A673 (cell line): ENCODE measurements around the gene AGPAT3.

Experiments
- EZH2 ChIP-seq: fragments of 200-600 bp; sonication (generic); IDR thresholded peaks from 2 replicates; pipeline ENCODE4 v1.6.1; 2017; ENCODE audit warnings: borderline replicate concordance, low read depth, mild to moderate bottlenecking, mixed read lengths, antibody characterized with exemption, low read length; ENCODE audit not compliant: poor library complexity, severe bottlenecking
- TF ChIP-seq, protein P1 (sequence below): fragments of 300-800, 200-600 bp; sonication (generic); conservative IDR thresholded peaks from 2 replicates; pipeline ENCODE4 v1.5.1; 2017; ENCODE audit warnings: low read depth, mild to moderate bottlenecking, antibody characterized with exemption, low read length, moderate library complexity, mixed read lengths

DNA sequence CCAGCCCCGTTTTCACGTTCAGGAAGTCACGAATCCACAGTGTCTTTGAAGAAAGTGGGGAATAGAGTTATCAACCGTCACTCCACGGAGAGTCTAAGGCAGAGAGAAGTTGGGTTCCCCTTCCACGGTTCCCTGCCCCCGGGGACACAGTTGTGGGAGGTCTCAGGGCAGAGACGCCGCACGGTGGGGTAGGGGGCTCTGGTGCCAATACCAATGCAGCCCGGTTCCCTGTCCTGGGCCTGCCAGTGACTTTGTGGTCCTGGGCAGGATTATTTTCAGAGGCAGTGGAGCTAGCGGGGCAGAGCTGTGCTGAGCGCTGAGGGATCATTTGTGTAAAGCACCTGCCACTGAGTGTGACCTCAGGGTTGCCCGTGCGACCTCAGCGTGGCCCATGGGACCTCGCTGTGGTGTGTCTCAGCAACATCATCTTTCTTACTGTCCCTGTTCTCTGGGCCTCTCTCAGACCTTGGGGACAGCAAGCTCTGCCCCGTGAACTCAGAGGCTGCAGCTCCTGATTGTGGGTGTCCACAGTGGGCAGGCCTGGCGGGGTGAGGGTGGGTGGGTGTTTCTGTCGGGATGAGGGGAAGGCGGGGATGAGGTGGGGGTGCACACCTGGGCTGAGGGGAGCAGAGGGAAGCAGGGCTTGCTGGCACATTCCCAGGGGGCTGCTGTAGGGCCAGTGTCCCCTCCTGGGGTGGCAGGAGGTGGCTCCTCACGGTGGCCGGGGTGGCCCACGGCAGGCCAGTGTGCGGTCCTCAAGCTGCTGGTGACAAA lies 65.2 kb downstream of the AGPAT3 start:
- TF ChIP-seq, protein P1, sequence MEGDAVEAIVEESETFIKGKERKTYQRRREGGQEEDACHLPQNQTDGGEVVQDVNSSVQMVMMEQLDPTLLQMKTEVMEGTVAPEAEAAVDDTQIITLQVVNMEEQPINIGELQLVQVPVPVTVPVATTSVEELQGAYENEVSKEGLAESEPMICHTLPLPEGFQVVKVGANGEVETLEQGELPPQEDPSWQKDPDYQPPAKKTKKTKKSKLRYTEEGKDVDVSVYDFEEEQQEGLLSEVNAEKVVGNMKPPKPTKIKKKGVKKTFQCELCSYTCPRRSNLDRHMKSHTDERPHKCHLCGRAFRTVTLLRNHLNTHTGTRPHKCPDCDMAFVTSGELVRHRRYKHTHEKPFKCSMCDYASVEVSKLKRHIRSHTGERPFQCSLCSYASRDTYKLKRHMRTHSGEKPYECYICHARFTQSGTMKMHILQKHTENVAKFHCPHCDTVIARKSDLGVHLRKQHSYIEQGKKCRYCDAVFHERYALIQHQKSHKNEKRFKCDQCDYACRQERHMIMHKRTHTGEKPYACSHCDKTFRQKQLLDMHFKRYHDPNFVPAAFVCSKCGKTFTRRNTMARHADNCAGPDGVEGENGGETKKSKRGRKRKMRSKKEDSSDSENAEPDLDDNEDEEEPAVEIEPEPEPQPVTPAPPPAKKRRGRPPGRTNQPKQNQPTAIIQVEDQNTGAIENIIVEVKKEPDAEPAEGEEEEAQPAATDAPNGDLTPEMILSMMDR, result no peak
- no peak for TF ChIP-seq EZH2
